ENCODE measurements around the gene ACER1.
A peak's percentile ranks its signal among the peaks of the same experiment; 100 is the strongest.

Gene ACER1

DNA sequence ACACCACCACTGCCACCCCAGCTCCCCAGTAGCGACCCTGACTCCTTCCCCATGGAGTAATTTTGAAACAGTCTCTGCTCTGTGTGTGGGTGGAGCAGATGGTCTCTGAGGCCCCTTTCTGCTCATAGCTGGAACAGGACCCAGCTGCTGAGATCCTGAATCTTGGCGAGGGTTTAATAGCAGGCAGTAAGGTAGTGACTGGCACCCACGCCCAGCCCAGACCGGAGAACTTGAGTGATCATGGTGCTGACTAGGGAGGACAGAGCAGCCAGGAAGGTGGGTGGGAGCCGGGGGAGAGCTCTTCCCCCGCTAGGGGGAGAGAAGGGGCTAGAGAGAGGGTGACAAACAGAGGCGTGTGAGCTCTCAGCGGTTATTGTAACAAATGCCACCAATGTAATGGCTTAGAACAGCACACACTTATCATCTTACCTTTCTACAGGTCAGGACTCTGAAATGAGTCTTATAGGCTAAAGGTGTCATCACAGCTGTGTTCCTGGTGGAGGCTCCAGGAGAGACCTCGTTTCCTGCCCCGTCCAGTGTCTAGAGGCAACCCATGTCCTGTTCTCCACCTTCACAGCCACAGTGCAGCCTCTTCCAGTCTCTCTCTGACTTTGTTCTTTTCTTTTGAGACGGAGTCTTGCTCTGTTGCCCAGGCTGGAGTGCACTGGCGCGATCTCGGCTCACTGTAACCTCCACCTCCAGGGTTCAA, 7.2 kb upstream of the ACER1 start:
- DNase-seq (ENCODE audit: low read depth) = no peak
- no peak overlapping the region for H3K4me3 ChIP-seq (ENCODE audit: low read depth, low read length)
- TF ChIP-seq, protein P1, sequence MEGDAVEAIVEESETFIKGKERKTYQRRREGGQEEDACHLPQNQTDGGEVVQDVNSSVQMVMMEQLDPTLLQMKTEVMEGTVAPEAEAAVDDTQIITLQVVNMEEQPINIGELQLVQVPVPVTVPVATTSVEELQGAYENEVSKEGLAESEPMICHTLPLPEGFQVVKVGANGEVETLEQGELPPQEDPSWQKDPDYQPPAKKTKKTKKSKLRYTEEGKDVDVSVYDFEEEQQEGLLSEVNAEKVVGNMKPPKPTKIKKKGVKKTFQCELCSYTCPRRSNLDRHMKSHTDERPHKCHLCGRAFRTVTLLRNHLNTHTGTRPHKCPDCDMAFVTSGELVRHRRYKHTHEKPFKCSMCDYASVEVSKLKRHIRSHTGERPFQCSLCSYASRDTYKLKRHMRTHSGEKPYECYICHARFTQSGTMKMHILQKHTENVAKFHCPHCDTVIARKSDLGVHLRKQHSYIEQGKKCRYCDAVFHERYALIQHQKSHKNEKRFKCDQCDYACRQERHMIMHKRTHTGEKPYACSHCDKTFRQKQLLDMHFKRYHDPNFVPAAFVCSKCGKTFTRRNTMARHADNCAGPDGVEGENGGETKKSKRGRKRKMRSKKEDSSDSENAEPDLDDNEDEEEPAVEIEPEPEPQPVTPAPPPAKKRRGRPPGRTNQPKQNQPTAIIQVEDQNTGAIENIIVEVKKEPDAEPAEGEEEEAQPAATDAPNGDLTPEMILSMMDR (IDR thresholded peaks at IDR 0.05; ENCODE audit: low read depth, low read length, missing control alignments) = peak; percentile 39

DNA sequence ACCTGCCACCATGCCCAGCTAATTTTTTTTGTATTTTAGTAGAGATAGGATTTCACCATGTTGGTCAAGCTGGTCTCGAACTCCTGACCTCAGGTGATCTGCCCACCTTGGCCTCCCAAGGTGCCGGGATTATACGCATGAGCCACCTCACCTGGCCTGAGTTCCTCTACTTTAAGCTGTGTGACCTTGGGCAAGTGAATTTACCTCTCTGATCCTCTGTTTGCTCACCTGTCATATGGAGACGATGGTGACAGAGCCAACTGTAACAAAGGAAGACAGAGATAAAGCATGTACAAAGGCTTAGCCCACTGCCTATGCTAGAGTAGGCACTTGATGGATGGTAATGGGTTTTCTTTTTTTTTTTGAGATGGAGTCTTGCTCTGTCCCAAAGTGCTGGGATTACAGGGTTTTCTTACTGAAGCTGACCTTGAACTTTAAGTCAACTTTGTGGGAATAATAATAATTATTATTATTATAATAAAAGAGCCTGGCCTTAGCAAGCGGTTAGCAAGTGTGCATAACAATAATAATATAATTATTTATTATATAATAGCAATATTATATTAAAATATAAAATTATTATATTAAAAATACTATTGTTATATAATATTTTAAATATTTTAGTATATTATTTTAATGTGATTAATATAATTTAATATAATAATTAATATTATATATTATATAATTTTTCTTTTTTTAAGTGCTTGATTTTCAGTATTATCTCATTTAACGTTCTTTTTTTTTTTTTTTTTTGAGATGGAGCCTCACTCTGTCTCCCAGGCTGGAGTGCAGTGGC, 1.3 kb upstream of the ACER1 start:
- TF ChIP-seq, protein P1 (IDR thresholded peaks at IDR 0.05; ENCODE audit: low read depth, low read length, missing control alignments) = no peak
- no peak overlapping the region for H3K4me3 ChIP-seq (ENCODE audit: low read depth, low read length)
- DNase-seq (ENCODE audit: low read depth) = no peak

DNA sequence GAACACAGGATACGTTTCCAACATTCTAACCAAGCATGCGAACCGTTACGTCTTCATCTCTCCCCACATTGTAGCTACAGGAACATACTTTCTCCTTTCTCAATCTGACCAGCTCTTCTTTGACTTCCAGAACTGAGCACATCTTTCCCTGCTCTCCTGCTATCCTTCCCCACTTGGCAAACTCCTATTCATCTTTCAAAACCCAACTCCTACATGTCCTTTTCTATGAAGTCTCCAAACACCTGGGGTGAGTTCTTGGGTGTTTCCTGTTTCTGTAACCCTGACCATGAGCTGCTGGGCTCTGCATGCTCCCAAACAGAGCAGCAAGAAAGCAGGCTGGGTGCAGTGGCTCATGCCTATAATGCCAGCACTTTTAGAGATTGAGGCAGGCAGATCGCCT, 6.6 kb downstream of the ACER1 start:
- no peak overlapping the region for H3K4me3 ChIP-seq (ENCODE audit: low read depth, low read length)
- TF ChIP-seq, protein P1 (IDR thresholded peaks at IDR 0.05; ENCODE audit: low read depth, low read length, missing control alignments) = no peak
- no peak for DNase-seq (ENCODE audit: low read depth)

DNA sequence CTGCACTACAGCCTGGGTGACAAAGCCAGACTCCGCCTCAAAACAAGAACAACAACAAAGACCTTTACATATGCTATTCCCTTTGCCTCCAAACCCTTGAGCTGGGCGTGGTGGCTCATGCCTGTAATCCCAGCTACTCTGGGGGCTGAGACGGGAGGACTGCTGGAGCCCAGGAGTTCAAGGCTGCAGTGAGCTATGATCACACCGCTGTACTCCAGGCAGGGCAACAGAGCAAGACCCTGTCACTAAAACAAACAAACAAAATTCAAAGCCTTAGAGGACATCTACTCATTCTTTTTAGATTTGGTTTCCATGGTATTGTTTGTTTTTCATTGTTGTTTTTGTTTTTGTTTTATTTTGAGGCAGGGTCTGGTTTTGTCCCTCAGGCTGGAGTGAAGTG, 7.8 kb downstream of the ACER1 start:
- no peak overlapping the region for H3K4me3 ChIP-seq (ENCODE audit: low read depth, low read length)
- TF ChIP-seq, protein P1 (IDR thresholded peaks at IDR 0.05; ENCODE audit: low read depth, low read length, missing control alignments) = no peak
- no peak for DNase-seq (ENCODE audit: low read depth)

DNA sequence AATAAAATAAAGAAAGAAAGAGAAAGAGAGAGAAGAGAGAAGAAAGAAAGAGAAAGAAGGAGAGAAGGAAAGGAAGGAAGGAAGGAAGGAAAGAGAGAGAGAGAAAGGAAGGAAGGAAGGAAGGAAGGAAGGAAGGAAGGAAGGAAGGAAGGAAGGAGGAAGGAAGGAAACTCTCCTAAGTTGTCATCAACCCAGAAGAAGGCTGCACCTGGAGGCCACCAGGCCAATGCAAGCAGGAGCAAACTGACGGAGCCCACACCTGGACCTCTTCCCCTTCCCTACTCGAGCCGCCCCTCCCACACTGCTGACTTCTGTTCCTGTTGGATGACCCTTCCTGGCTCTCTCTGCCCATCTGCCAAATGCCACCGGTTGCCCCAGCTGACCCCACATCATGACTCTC, 8.7 kb downstream of the ACER1 start:
- H3K4me3 ChIP-seq (ENCODE audit: low read depth, low read length) = no peak overlapping the region
- TF ChIP-seq, protein P1 (IDR thresholded peaks at IDR 0.05; ENCODE audit: low read depth, low read length, missing control alignments) = no peak
- no peak for DNase-seq (ENCODE audit: low read depth)

DNA sequence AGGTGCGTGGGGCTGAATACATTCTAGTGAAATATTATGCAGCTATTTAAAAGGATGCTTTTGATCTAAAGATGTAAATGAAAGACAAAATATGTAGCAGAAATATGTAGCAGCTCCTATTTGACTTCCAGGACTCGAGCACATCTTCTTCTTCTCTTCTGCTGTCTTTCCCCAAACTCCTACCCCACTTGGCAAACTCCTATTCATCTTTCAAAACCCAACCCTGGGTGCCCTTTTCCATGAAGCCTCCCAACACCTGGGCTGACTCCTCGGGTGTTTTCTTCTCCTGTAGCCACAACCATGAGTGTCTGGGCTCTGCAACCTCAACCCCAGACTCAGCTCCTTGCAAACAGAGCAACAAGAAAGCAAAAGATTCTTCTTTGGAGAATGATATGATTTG, 11.1 kb downstream of the ACER1 start:
- TF ChIP-seq, protein P1 (IDR thresholded peaks at IDR 0.05; ENCODE audit: low read depth, low read length, missing control alignments) = no peak
- no peak for DNase-seq (ENCODE audit: low read depth)
- H3K4me3 ChIP-seq (ENCODE audit: low read depth, low read length) = no peak overlapping the region

Measured in GM12864 (cell line).